NCI-H2227 (cell line): ENCODE results near the gene CLCN6.

Experiments
- DNase-seq: peaks from one replicate; lab custom pipeline; 2025; ENCODE audit not compliant: unreplicated experiment; lab: John Stamatoyannopoulos, UW

CLCN6 gene

DNA sequence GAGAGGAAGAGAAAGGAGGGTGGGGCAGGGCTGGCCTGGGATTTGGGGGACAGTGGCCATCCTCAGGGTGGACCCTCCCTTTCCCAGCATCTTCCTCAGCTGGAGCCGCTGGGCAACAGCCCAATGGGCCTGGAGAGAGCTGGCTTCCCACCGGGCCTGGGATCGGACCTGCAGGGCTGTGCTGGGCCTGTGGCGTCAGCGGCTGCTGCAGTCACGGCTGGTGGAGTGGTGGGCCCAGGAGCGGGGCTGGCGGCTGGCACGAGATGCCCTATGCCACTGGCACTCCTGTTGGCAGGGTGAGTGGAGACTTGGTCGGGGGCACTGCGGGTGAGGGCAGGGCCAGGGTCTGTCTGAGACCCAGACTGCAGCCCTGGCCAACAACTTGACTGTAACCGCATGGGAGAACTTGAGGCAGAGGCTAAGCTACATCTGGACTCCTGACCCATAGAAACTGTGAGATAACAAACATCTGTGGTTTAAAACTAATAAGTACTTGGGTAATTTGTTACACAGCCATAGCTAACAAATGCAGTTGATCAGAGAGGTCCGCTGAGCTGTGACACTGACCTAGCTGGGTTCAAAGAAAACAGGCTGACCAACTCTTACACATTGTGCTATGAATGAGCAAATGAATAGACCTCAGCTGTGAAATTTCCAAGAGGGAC lies 26.1 kb upstream of the CLCN6 start:
- no peak for DNase-seq

DNA sequence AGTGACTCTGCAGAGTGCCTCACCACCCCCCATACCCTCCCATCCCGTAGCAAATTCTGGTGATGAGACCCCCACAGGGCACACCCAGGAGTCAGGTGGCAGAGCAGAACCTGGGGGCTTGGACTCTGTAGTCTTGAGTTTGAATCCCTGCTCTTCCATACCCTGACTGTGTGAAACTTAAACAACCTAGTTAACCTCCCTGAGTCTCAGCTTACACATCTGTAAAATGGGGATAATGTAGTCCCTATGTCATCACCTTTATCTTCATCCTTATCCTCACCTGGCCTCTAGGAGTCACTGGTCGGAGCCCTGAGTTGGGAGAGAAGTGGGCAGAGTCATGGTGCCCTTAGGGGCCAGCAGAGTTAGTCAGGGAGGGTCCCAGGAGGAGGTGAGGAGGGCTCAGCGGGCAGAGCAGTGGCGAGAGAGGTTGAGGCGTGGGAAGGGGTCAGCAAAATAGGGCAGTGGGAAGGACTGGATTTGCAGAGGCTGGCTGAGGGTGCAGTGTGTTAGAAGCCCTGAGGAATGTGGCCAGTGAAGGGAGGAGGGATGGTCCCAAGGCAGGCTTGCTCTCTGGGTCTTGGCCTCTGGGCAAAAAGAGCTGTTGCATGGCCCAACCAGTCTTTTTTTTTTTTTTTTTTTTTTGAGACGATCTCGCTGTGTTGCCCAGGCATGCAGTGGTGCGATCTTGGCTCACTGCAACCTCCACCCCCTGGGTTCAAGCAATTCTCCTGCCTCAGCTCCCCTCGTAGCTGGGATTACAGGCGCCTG lies 25.4 kb upstream of the CLCN6 start:
- DNase-seq = no peak

DNA sequence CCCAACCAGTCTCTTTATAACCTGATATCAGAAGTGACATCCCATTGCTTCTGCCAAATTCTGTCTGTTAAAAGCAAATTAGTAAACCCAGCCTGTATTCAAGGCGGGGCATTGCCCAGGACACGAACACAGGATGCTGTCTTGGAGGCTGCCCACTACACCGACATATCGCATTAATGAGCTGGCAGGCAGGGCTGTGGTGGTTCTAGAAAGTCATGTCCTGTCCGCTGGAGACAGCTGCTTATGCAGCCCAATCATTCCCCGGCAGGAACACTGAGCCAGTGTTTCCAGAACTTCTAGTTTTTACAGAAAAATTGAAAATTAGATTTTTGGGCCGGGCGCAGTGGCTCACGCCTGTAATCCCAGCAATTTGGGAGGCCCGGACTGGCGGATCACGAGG lies 24.7 kb upstream of the CLCN6 start:
- no peak for DNase-seq

DNA sequence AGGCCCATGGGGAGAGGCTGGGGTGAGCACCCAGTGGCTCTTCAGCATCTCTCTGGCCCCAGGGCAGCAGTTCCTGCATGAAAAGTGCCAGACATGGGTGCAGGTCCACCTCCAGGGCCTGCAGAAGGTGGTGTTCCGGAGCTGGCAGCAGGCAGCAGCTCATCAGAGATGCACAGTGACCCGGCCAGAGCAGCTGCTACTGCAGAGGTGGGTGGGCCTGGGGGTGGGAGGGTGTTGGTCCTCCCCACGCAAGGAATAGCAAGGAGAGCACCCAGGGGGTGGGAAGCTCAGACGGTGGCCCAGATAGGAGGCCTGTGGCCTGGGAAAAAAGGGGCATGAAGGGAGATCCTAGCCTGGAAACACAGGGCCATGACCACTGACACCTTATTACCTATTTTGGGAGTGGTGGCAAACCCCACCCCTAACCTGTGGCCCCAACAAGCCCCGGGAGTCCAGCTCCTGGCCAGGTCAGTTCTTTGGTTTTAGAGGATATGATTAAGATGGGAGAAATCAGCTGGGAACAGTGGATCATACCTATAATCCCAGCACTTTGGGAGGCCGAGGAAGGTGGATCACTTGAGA lies 23.8 kb upstream of the CLCN6 start:
- DNase-seq = no peak

DNA sequence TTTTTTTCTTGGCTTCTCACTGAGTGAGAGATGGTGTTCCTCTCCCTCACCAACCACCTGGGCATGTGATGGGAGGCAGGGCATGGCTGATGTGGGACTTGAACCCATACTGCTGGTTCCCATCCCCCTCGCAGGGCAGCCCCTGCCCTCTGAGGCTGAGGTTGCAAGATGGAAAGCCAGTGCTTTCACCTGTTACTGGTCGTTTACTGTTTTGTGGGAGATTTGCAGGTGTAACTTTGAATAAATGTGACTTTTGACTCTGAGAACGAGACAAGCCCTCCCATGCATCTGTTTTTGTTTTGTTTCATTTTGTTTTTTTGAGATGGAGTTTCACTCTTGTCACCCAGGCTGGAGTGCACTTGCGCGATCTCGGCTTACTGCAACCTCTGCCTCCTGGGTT lies 22.4 kb upstream of the CLCN6 start:
- DNase-seq = no peak

DNA sequence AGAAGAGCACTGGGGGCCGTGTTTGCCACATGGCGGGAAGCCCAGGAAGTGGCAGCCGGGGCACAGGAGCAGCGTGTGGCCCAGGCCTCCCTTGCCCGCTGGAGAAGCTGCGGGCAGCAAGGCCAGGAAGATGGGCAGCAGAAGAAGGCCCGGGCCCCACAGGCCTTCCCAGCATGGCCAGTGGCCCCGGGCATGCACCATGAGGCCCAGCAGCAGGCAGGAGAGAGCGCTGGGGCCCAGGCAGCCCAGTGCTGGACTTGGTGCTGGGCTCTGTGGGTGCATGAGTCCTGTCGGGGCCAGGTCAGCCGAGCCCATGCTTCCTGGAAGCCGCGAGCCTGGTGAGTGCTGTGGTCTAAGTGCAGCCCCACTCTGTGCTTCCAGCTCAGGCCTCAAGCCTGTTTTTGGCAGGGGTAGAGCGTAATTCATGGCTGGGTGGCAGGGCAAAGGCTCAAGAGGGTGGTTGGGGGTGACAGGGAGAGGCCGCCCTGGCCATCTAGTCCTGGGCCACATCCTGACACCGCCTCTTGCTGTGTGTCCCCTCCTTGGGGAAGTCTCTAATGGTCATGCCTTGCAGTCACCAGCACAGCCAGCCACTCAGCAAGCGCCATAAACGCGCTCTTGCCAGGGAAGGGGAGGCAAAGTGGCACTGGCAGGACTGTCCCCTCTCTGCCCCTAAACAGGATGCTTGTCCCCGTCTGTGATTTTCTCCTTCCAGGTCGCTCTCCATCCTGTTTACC lies 21.6 kb upstream of the CLCN6 start:
- DNase-seq = no peak

DNA sequence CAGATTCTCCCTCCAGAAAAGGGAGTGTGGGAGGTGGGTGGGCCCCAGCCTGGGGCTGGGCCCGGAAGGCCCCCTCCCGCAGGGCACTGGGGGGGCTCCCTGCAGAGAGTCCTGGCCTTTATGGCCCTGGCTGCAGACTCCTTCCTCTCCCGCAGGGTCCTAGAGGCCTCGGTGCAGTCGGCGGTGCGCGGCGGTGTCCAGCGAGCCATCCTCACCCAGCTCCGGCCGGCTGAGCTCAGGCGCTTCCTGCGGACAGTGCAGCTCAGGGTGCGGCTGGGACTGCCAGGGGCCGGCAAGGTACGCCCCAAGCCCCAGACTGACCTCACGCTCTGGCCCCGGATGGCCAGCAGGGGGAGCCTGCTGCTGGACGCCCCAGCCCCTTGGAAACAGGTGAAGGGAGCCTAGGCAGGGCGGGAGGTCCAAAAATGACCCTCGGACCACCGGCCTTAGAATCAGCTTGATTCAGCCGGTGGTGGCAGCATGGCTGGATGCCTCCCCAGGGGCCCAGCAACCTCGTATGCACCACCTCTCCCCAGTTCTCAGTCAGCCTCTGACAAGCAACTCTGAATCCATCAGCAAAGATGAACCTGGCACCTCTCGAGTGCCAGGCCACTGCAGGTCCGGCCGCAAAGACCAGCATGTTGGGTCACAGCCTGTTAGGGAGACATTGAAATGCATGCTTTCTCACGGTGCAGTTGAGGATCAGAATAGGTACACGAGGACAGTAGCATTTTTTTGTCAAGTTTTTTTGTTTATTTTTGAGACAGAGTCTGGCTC lies 20.8 kb upstream of the CLCN6 start:
- peak; percentile 43 for DNase-seq

DNA sequence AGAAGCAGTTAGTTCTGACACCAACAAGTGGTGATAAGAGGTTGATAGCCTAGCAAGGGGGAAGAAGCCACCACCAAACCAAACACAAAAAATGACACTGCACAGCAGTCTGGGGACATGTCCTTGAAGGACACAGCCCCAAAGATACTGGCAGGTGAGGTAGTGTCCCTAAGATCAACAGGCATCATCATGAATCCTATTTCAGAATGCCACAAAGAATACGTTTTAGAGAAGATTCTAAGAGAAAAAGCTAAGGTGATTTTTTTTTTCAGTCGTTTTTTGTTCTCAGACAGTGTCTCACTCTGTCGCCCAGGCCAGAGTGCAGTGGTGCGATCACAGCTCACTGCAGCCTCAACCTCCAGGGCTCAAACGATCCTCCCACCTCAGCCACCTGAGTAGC lies 19.8 kb upstream of the CLCN6 start:
- DNase-seq = no peak

DNA sequence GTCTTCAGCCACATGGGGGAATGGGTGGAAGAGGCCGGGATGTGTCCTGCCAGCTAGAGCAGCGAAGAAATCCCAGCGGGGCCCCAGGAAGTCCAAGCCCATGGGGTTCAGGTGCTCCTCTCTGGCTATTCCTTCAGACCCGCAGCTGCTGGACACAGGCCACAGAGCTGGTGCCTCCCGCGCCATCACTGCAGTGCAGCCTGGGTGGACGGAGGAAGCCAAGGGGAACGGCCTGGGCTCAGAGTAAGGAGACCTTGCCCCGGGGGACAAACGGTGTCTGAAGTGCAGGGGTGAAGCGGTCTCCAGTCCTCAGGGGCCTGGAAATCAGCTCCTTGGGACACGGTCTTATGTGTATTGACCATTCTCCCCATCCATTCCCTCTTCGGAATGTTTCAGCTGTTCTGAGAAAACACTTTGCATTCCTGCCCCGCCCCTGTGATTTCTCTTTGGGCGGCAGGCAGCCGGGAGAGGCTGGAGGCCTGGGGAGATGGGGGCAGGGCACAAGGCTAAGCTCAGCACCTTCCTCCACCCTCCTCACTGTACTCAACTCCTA lies 18.7 kb upstream of the CLCN6 start:
- peak; percentile 23 for DNase-seq

DNA sequence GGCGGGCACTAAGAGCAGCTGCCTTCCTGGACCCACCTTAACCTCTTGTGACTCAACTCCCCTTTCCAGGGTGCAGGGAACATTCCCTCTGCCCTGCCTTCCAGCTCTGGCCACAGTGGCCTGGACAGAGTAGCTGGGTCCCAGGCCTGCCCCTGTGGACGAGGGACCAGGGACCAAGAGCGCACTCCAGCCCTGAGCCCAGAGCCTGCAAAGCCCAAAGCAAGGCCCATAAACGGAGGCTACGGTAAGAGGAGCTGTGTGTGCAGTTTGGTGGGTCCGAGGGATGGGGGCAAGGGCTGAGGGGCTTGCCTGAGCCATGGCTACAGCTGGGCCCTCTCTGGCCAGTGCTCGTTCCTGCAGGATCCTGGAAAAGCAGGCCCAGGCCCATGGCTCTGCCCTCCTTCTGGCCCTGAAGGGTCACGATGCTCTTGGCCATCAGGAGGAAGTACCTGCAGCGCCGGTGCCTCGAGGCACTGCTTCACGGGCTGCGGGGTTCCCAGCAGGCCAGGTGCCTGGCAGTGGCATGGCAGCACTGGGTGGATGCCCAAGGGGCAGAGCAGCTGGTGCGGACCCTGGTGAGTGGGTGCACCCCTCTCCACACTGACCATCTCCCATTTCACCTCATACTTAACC lies 18.1 kb upstream of the CLCN6 start:
- DNase-seq = no peak

DNA sequence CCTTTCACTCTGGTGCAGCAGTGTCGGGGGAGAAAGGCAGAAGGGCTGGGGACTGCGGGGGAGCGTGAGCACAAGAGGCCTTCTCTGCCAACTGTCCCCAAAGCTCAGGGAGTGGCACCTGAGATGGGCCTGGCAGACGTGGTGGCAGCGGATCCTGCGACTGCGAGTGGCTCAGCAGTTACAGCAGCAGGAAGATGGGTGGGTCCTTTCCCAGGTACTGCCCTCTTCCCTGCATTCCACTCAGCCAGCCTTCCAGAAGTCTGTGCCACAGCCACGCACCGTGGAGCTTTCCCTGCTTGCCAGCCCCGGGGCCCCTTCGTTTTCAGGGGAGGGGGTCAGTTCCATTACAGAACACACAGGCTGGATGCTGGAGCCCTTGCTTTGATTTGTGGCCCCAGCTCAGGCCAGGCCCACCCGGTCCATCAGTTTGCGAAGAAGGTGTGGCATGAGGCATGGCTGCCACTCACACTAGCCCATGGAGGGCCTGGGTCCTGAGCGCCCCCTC lies 17.4 kb upstream of the CLCN6 start:
- no peak for DNase-seq

DNA sequence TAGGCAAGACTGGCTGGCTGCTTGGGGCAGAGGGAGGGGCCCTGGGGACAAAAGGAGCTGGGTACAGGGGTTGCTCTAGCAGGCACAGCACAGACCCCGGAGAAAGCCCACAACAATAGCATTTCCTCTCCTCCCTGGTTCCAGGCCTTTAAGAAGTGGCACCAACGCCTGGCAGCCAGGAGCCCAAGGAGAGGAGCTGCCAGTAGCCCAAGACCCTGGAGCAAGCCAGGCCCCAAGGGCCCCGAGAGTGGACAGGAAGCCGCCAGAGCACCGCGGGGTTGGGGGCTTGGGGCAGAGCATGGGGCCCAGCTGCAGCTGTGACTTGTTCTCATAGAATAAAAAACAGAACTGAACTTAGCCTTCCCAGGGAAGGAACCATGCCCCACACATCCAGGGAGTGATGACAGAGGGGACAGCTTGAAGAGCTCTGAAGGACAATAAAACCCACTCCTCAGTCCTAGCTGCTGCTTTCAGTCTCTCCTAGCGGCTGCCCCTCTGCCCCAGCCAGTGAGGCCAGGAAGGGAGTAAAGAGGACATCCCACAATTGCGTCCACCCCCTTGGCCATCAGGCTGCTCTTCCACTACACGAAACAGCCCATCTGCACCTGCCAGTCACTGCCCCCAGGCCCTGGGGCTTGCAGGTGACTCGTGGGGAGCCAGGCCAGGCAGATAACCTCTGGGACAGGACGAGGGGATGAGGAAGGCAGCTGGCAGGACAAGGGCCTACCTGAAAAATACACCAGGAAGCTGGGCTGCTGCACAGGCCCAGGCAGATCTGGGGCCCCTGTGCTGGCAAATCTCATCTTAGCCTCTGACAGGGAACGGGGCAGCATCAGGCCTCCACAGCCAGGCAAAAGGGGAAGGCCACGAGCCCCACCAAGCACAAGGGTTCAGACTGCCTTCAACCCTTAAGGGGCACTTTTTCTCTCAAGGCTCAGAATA lies 16.6 kb upstream of the CLCN6 start:
- DNase-seq = no peak

DNA sequence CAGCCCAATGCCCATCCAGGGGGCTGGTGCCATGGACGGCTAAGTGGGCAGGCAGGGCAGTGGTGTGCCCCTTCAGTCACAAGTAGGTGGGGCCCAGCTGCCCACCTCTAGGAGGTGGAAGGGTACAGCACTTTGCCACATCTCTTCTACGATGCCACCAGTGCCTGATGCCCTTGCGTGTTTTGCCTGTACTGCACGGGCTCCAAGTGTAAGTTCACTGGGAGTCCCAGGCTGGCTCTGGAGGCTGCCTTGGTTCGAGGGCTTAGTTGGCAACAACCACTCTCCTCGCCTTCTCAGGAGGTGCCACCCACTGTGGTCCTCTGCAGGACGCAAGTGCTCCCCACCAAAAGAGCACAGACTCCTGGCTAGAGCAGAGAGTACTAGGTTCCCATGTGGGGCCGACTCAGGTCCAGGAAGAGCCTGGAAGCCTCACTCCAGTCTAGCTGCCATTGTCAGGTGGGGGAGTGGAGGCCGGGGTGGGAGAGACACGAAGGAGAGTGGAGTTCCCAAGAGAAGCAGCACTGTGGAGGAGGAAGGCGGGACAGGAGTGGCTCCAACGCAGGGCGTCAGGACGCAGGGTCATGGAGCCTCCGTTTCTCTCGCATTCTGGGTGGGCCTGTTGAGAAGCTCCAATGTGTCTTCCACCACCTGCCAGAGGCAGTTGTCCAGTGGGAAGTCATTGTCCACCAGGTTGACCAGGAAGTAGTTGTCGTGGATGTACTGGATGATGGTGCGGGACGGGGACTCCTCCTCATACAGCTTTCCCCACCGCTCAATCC lies 15.7 kb upstream of the CLCN6 start:
- no peak for DNase-seq

DNA sequence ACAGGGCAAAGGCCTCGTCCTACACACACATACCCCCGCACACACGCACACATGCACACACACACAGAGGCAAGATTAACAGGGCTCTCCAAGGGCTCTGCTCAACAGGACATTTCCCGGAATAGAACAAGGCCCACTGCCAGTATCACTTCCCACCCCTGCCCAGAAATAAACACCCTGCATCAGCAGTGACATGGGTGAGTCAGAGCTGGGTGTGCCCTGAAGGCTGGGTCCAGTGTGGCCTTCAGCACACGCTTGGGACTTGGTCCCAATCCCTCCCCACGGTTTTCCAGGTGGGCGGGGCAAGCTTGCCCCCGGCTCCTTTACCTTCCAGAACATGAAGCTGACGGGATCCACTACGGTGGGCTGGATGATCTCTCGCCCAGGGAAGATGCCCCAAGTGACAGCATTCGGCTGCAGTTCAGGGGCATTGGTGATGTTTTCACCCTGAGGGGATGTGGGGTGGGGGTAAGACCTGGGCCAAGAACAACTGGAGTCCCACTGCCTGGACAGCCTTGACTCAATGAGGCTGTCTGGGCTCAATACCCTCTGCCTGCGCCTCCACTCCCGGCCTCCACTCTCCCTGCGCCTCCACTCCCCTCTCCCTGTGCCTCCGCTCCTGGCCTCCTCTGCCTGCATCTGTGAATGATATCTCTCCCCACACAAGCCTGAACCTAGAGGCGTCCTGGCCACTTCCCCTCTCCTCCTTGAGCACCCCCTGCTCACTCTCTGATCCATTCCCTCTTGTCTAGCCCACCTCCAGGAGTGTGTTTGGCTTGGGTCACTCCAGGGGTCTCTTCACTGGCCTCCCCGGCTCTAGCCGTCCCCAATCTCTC lies 14.9 kb upstream of the CLCN6 start:
- DNase-seq = no peak

DNA sequence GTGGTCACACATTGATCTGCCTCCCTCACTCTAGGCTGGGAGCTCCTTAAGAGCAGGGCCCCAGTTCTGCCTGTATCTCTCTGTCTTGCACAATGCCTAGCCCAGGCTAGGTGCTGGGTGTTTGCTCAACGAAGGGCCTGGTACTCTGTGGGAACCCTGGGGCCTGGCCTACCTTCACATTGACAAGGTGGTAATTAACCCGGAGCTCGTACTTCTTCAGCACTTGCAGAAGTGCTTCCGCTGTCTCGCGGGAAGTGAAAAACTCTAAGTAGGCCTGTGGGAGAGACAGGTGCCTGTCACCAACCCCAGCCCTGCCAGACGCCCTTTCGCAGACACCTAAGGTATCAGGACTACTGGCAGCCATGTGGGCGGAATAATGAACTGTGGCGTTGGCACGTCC lies 13.9 kb upstream of the CLCN6 start:
- peak; percentile 18 for DNase-seq

DNA sequence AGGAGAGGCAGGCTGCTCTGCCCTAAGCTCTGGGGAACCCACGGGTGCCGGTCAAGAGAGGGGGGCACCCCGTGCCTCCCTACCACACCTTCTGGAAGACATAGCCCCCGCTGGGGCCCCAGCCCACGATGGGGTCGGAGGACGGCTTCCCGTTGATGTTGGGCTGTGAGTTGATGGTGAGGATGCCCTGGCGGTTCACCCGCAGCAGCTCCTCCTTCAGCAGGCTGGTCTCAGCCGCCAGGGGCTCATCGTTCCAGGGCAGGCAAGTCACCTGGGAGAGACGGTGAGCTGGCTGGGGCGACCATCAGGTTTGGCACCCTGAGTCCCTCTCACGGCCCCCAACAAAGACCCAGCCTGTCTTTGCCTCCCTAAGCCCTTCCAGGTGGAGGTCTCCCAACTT lies 12.2 kb upstream of the CLCN6 start:
- DNase-seq = no peak
